KMS-11 (cell line): ENCODE data around the gene PLEKHH2.
"Not testable (repeated sequence)": the region's sequence is repeated elsewhere in the genome, so short reads cannot be mapped to it uniquely, and the experiment has no call there.

ENCODE experiments used
- H2AFZ ChIP-seq: fragments of 200-600 bp; sonication (generic); 2 replicates; pipeline ENCODE4 v1.6.1; 2016; ENCODE audit warnings: antibody characterized with exemption, mixed run types, low read depth
- H3K27ac ChIP-seq: fragments of 200-600 bp; sonication (generic); 2 replicates; pipeline ENCODE4 v1.6.1; 2016; ENCODE audit warnings: mild to moderate bottlenecking, mixed run types
- H3K27me3 ChIP-seq: fragments of 200-600 bp; sonication (generic); 2 replicates; pipeline ENCODE4 v1.6.1; 2017; ENCODE audit warnings: mild to moderate bottlenecking, low read depth, mixed run types, moderate library complexity; ENCODE audit not compliant: insufficient read depth
- H3K36me3 ChIP-seq: fragments of 200-600 bp; sonication (generic); 2 replicates; pipeline ENCODE4 v1.6.1; 2017; ENCODE audit warnings: mild to moderate bottlenecking, mixed run types; ENCODE audit not compliant: insufficient read depth
- H3K4me1 ChIP-seq: fragments of 200-600 bp; sonication (generic); 2 replicates; pipeline ENCODE4 v1.6.1; 2016; ENCODE audit warnings: mild to moderate bottlenecking, low read depth, mixed run types; ENCODE audit not compliant: poor library complexity, severe bottlenecking
- H3K4me2 ChIP-seq: fragments of 200-600 bp; sonication (generic); 2 replicates; pipeline ENCODE4 v1.7.0; 2016; ENCODE audit warnings: mild to moderate bottlenecking, mixed run types
- H3K4me3 ChIP-seq: fragments of 200-600 bp; sonication (generic); IDR thresholded peaks from 2 replicates; pipeline ENCODE4 v1.6.1; 2017; ENCODE audit warnings: low read depth, low read length, mixed read lengths; ENCODE audit not compliant: insufficient read depth
- H3K79me2 ChIP-seq: fragments of 200-600 bp; sonication (generic); 2 replicates; pipeline ENCODE4 v1.6.1; 2016; ENCODE audit warnings: low read depth, mixed run types; ENCODE audit not compliant: insufficient read depth
- H3K9ac ChIP-seq: fragments of 200-600 bp; sonication (generic); 2 replicates; pipeline ENCODE4 v1.6.1; 2016; ENCODE audit warnings: mild to moderate bottlenecking, mixed run types
- H4K20me1 ChIP-seq: fragments of 200-600 bp; sonication (generic); 2 replicates; pipeline ENCODE4 v1.6.1; 2016; ENCODE audit warnings: mild to moderate bottlenecking, mixed run types; ENCODE audit not compliant: insufficient read depth
- TF ChIP-seq, protein P1 (sequence below): fragments of 200-600 bp; sonication (generic); conservative IDR thresholded peaks from 2 replicates; pipeline ENCODE4 v1.6.1; 2017; ENCODE audit warnings: low read depth, mild to moderate bottlenecking, antibody characterized with exemption, low read length, moderate library complexity, mixed read lengths

Gene PLEKHH2

DNA sequence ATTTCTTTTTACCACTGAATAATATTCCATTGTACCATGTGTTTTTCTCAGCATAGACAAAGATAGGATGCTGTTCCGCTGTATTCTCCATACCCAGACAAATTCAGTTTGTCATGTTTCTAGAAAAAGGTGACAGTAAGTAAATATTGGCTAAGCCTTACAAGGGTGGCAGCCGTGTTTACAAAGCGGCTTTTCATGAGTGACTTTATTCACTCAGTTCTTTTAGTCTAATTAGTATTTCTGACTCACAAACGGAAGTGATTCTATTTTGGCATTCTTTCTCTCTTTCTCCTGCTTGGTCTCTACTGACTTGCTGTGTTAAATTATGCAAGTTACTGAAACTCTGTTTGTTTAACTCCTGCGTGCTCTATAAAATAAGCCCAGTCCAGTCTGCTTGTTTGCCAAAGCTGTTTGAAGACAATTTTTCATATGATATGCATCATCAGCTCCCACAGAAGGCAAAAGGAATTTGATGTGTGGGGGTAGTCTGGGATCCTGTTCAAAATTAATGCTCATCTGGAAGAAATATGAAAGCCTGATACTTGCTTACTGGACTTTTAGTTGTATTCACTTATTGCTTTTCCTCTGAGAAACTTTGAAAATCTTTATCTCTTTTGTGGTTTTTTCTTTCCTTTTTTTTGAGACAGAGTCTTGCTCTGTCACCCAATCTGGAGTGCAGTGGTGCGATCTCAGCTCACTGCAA, 2.3 kb upstream of the PLEKHH2 start:
- H3K4me2 ChIP-seq: no peak overlapping the region
- H3K36me3 ChIP-seq: no peaks in the 10 kb centered on the region
- no peak overlapping the region for H3K9ac ChIP-seq
- no peaks in the 10 kb centered on the region for H4K20me1 ChIP-seq
- no peak overlapping the region for H3K4me3 ChIP-seq
- no peaks in the 10 kb centered on the region for H3K4me1 ChIP-seq
- TF ChIP-seq, protein P1, sequence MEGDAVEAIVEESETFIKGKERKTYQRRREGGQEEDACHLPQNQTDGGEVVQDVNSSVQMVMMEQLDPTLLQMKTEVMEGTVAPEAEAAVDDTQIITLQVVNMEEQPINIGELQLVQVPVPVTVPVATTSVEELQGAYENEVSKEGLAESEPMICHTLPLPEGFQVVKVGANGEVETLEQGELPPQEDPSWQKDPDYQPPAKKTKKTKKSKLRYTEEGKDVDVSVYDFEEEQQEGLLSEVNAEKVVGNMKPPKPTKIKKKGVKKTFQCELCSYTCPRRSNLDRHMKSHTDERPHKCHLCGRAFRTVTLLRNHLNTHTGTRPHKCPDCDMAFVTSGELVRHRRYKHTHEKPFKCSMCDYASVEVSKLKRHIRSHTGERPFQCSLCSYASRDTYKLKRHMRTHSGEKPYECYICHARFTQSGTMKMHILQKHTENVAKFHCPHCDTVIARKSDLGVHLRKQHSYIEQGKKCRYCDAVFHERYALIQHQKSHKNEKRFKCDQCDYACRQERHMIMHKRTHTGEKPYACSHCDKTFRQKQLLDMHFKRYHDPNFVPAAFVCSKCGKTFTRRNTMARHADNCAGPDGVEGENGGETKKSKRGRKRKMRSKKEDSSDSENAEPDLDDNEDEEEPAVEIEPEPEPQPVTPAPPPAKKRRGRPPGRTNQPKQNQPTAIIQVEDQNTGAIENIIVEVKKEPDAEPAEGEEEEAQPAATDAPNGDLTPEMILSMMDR: no peak
- no peak overlapping the region for H3K27ac ChIP-seq
- H3K27me3 ChIP-seq: no peaks in the 10 kb centered on the region
- no peaks in the 10 kb centered on the region for H3K79me2 ChIP-seq
- no peak overlapping the region for H2AFZ ChIP-seq

GRCh38 chr2:43636153-43636552, 907 bp upstream of the PLEKHH2 start:
- not testable (repeated sequence) for H3K79me2 ChIP-seq, H3K27ac ChIP-seq, H4K20me1 ChIP-seq, H3K36me3 ChIP-seq, H3K4me2 ChIP-seq, H3K9ac ChIP-seq, H3K4me1 ChIP-seq, H3K4me3 ChIP-seq, H3K27me3 ChIP-seq, H2AFZ ChIP-seq

DNA sequence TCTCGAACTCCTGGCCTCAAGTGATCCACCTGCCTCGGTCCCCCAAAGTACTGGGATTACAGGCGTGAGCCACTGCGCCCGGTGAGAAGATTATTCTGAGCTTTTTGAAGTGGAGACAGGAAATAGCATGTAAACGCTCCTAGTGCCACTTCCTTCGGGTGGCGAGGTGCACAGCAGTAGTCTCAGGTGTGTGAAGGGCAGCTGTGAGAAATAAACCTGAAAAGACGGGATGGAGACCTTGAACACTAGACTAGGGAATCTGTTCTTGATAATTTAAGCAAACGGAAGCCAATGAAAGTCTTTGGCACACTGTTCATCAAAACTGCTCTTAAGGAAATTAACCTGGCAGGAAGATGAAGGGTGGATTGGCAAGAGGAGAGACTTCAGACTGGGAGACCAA, 439 bp upstream of the PLEKHH2 start:
- peak overlapping the region; percentile 37; the same call in 1 of the 2 replicates for H3K9ac ChIP-seq
- H3K4me1 ChIP-seq: no peaks in the 10 kb centered on the region
- no peak overlapping the region for H3K27ac ChIP-seq
- TF ChIP-seq, protein P1: no peak
- H3K79me2 ChIP-seq: no peaks in the 10 kb centered on the region
- peak overlapping the region; percentile 53 for H3K4me2 ChIP-seq
- no peaks in the 10 kb centered on the region for H3K36me3 ChIP-seq
- no peaks in the 10 kb centered on the region for H4K20me1 ChIP-seq
- peak overlapping the region; percentile 100 for H2AFZ ChIP-seq
- peak overlapping the region; percentile 91 for H3K4me3 ChIP-seq
- no peaks in the 10 kb centered on the region for H3K27me3 ChIP-seq

DNA sequence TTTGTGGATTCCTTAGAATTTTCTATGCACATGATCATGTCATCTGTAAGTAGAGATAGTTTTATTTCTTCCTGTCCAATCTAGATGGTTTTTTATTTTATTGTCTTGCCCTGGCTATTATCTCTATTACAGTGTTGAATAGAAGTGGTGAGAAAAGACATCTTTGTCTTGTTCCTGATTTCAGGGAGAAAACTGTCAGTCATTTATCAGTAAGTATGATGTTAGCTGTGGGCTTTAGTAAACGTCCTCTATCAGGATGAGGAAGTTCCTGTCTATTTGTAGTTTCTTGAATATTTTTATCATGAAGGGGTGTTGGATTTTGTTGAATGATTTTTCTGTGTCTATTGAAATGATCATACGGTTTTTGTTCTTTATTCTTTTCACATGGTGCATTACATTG, 5.3 kb downstream of the PLEKHH2 start:
- no peak overlapping the region for H3K4me3 ChIP-seq
- no peaks in the 10 kb centered on the region for H4K20me1 ChIP-seq
- no peaks in the 10 kb centered on the region for H3K79me2 ChIP-seq
- no peaks in the 10 kb centered on the region for H3K36me3 ChIP-seq
- H3K9ac ChIP-seq: no peak overlapping the region
- H3K27me3 ChIP-seq: no peaks in the 10 kb centered on the region
- no peaks in the 10 kb centered on the region for H3K4me1 ChIP-seq
- TF ChIP-seq, protein P1: no peak
- H3K27ac ChIP-seq: no peak overlapping the region
- H2AFZ ChIP-seq: no peak overlapping the region
- no peak overlapping the region for H3K4me2 ChIP-seq

DNA sequence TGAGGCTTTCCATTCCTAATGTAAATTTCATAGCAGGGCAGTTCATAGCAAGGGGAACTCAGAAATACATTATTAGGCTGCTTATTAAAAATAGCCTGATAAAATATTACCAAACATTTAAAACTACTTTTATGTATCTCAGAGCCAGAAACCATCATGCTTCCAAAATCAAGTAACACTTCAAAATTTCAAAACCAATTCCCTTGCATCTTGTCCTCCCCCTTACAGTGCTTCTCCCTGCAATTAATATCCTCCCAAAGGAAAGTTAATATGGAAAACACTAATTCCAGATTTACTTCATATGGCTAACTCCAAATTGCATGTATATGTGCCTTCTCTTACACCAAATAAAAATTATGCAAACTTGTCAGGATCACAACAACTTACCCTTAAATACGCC, 6.6 kb downstream of the PLEKHH2 start:
- Histone ChIP-seq H3K4me2 (no peak overlapping the region), H3K27me3 (no peaks in the 10 kb centered on the region), H2AFZ (no peak overlapping the region), H3K27ac (no peak overlapping the region), H4K20me1 (no peaks in the 10 kb centered on the region), H3K4me1 (no peaks in the 10 kb centered on the region), H3K79me2 (no peaks in the 10 kb centered on the region), H3K9ac (no peak overlapping the region), H3K36me3 (no peaks in the 10 kb centered on the region), H3K4me3 (no peak overlapping the region)
- TF ChIP-seq, protein P1: no peak
